A673 (cell line): ENCODE measurements around the gene PRKCSH. TPM values are rescaled to one million over a fixed set of nuclear protein-coding genes. Genes with fewer than 3 reads are reported as not detected.

ENCODE experiments used
- BruUV-seq: library from RNA; stranded (reverse); fragments of 400-500 nt; replicated peaks from 2 replicates; lab custom pipeline; 2021; lab: Mats Ljungman, UMichigan
- CTCF ChIA-PET: fragments of 300-600 bp; sonication (Branson Sonifier 250); formaldehyde crosslinking; loops from one replicate; lab custom pipeline; 2022; ENCODE audit warnings: antibody characterized with exemption; lab: Charles Lee
- POLR2A ChIA-PET: fragments of 300-600 bp; sonication (Branson Sonifier 250); formaldehyde crosslinking; loops from one replicate; lab custom pipeline; 2022; ENCODE audit warnings: antibody characterized with exemption; ENCODE audit not compliant: low non-redundant PET; lab: Charles Lee
- DNase-seq: peaks from one replicate; pipeline ENCODE4 v3.0.0-alpha.2; 2015; ENCODE audit warnings: low spot score
- H3K27ac ChIP-seq: fragments of 200-600 bp; sonication (generic); 2 replicates; pipeline ENCODE4 v1.5.1; 2016; ENCODE audit warnings: mixed run types, low read depth, mild to moderate bottlenecking, mixed read lengths, antibody characterized with exemption, low read length; ENCODE audit not compliant: poor library complexity, severe bottlenecking
- H3K27me3 ChIP-seq: fragments of 200-600 bp; sonication (generic); replicated peaks from 2 replicates; pipeline ENCODE4 v1.6.1; 2017; ENCODE audit warnings: mixed run types, low read depth, mild to moderate bottlenecking, mixed read lengths, antibody characterized with exemption, low read length; ENCODE audit not compliant: insufficient read depth, poor library complexity
- H3K36me3 ChIP-seq: fragments of 200-600 bp; sonication (generic); 2 replicates; pipeline ENCODE4 v1.6.1; 2016; ENCODE audit warnings: mixed run types, mild to moderate bottlenecking, mixed read lengths, antibody characterized with exemption, low read length; ENCODE audit not compliant: insufficient read depth, poor library complexity, severe bottlenecking
- H3K4me1 ChIP-seq: fragments of 200-600 bp; sonication (generic); 2 replicates; pipeline ENCODE4 v1.6.1; 2017; ENCODE audit warnings: mixed run types, mild to moderate bottlenecking, mixed read lengths, antibody characterized with exemption, low read length; ENCODE audit not compliant: insufficient read depth, poor library complexity, severe bottlenecking
- H3K4me3 ChIP-seq: fragments of 200-600 bp; sonication (generic); 2 replicates; pipeline ENCODE4 v1.5.1; 2016; ENCODE audit warnings: low read depth, mixed run types, mild to moderate bottlenecking, mixed read lengths, low read length; ENCODE audit not compliant: poor library complexity, severe bottlenecking
- H3K9me3 ChIP-seq: fragments of 200-600 bp; sonication (generic); 2 replicates; pipeline ENCODE4 v1.6.1; 2016; ENCODE audit warnings: mixed run types, low read depth, mild to moderate bottlenecking, mixed read lengths, antibody characterized with exemption, low read length; ENCODE audit not compliant: poor library complexity, severe bottlenecking
- CTCF ChIP-seq: fragments of 300-800, 200-600 bp; sonication (generic); conservative IDR thresholded peaks from 2 replicates; pipeline ENCODE4 v1.5.1; 2017; ENCODE audit warnings: low read depth, mild to moderate bottlenecking, antibody characterized with exemption, low read length, moderate library complexity, mixed read lengths
- EZH2 ChIP-seq: fragments of 200-600 bp; sonication (generic); IDR thresholded peaks from 2 replicates; pipeline ENCODE4 v1.6.1; 2017; ENCODE audit warnings: borderline replicate concordance, low read depth, mild to moderate bottlenecking, mixed read lengths, antibody characterized with exemption, low read length; ENCODE audit not compliant: poor library complexity, severe bottlenecking
- intact Hi-C: fragments of 100-400 bp; cut with micrococcal nuclease; formaldehyde crosslinking; loops from one replicate; pipeline ENCODE4 v1.10.0; 2022; ENCODE audit not compliant: unreplicated experiment
- total RNA-seq: library from RNA; stranded (reverse); gene quantifications from 2 replicates; pipeline ENCODE4 v1.2.3, GENCODE V29; 2021

Gene PRKCSH
- total RNA-seq, 1 experiment from 2014 or later, result 468 TPM

- POLR2A ChIA-PET, result no interaction called here
- H3K4me1 ChIP-seq, result no peaks in the 10 kb centered on the region
These were observed 8.6 kb downstream of the PRKCSH start for GRCh38 chr19:11444059-11444458.

GRCh38 chr19:11445141-11445540, 9.7 kb downstream of the PRKCSH start:
- Histone ChIP-seq H3K9me3 (no peaks in the 10 kb centered on the region), H3K36me3 (peaks cover 60% of the 10 kb centered on the region), H3K27ac (no peak overlapping the region), H3K4me3 (no peak overlapping the region), H3K4me1 (no peaks in the 10 kb centered on the region), H3K27me3 (no peaks in the 10 kb centered on the region)
- BruUV-seq, result no TSS peak
- ChIA-PET CTCF (no interaction called here), POLR2A (no interaction called here)
- TF ChIP-seq CTCF, result no peak
- TF ChIP-seq EZH2, result no peak
- intact Hi-C loops, result loop anchor here (10.0 kb wide), 1 partner anchor 150 kb away; the partner anchor contains the start of gene TSPAN16
- no peak for DNase-seq

More at GRCh38 chr19:11444059-11444458, 8.6 kb downstream of the PRKCSH start:
- BruUV-seq, result no TSS peak
- Histone ChIP-seq H3K4me3 (no peak overlapping the region), H3K36me3 (peaks cover 64% of the 10 kb centered on the region), H3K9me3 (no peaks in the 10 kb centered on the region), H3K27ac (no peak overlapping the region), H3K27me3 (no peaks in the 10 kb centered on the region)
- TF ChIP-seq CTCF (no peak), EZH2 (no peak)
- CTCF ChIA-PET, result no interaction called here
- intact Hi-C loops, result loop anchor here (10.0 kb wide), 1 partner anchor 149 kb away; the partner anchor contains the start of gene TSPAN16
- DNase-seq, result no peak

GRCh38 chr19:11446271-11446651, 10.8 kb downstream of the PRKCSH start:
- POLR2A ChIA-PET, result no interaction called here
- peaks cover 49% of the 10 kb centered on the region for H3K36me3 ChIP-seq
- no peak overlapping the region for H3K27ac ChIP-seq
- peaks cover under 1% of the 10 kb centered on the region for H3K4me1 ChIP-seq
- H3K9me3 ChIP-seq, result no peaks in the 10 kb centered on the region
- DNase-seq, result no peak
- H3K4me3 ChIP-seq, result no peak overlapping the region
- no peaks in the 10 kb centered on the region for H3K27me3 ChIP-seq
- CTCF ChIA-PET, result interaction anchor here (0.6 kb wide), 1 partner anchor 133 kb away, joined by 3 read pairs; no protein-coding TSS in a partner anchor
- intact Hi-C loops, result loop anchor here (10.0 kb wide), 1 partner anchor 151 kb away; the partner anchor contains the start of gene TSPAN16
- TF ChIP-seq EZH2 (no peak), CTCF (no peak)
- no TSS peak for BruUV-seq
